HG02623 (cell line): Measurements from ENCODE around the gene BARX1.

Experiments
- ATAC-seq: cut with Tn5 transposase; IDR thresholded peaks from one replicate; pipeline ENCODE4 v1.9.1; 2021; ENCODE audit warnings: moderate library complexity; ENCODE audit not compliant: unreplicated experiment

BARX1 gene

GRCh38 chr9:93929231-93929630, 25.9 kb downstream of the BARX1 start:
- ATAC-seq, result no peak

DNA sequence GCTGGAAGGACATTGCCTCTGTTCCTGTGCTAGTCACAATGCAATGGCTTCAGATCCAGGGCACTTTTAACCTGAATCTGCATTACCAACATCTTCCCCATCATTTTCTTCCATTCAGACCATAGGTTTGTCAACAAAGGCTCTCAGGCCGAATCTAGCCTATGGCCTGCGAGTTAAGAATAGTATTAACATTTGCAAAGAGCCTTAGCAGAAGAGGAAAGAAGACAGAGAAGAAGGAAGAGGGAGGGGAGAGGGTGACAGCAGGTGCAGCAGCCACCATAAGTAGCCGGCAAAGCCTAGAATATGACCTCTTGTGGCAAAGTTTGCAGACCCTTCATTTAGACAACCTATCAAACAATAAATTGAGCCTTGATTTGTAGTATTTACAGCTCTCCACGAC, 32.6 kb downstream of the BARX1 start:
- ATAC-seq, result no peak

DNA sequence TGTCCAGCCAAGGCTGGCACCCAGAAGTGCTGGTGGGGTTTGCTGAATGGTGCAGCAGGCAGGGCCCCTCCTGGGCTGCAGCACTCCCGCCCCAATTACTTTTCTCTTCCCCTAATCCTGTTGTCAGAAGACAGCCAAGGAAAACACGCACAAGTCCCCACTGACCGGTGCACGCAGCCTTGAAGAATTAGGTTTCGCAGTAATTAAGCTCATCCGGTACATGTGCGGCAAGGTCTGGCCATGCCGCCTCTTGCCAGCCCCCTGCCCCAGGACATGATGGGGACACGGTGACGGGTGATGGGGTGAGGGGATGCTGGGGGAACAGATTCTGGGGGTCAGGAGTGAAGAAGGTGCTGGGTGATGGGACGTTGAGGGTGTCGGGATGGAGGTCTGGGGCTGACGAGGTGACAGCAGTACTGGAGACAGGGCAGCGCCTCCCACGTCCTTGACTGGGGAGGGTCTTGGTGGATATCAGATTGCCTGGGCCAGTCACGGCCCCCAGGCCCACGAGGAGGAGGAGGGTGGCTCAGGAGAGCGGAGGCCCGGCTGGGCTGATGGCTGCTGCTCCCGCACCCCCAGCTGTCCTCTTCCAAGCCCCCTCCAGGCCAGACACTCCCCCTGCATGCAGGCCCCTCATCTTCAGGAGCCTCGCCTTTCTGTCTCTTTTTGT, 34.9 kb downstream of the BARX1 start:
- ATAC-seq, result no peak

- ATAC-seq, result no peak
Observed at GRCh38 chr9:93918061-93918460, 37.1 kb downstream of the BARX1 start.

GRCh38 chr9:93917121-93917853, 37.9 kb downstream of the BARX1 start:
- no peak for ATAC-seq

- no peak for ATAC-seq
Observed at GRCh38 chr9:93916358-93916757, 38.8 kb downstream of the BARX1 start.

DNA sequence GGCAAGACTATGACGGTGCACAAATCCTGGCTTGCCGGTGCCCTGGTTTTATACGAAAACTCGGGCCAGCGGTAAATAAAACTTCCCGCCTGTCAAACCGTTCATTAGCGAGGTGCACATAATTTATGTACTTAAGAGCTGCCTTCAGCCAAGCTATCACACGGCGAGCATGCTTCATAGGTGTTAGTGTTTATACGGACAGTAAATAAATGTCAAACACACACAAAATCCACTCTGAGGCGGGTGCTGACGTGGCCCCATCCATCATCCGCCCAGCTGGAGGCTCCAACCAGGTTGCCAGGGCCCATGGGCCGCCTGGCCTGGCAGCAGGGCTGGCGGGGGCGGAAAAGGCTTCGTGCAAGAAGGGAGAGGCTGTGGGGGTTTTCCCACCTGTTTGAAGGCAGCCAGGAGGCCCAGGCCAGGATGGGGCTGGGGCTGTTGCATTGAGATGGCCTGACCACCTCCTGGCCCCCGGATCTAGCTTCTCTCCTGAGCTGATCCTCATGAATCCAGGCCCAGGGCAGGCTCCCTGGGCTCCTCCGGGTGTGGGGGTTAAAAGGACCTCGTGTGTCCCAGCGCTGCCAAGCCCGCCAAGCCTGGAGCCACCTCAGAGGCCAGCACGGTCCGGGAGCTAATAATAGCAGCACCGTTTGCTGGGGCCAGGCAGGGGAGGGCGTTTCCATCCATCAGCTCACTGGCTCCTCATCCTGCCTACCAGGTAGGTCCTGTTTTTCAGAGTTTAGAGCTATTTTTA, 43.2 kb downstream of the BARX1 start:
- no peak for ATAC-seq

DNA sequence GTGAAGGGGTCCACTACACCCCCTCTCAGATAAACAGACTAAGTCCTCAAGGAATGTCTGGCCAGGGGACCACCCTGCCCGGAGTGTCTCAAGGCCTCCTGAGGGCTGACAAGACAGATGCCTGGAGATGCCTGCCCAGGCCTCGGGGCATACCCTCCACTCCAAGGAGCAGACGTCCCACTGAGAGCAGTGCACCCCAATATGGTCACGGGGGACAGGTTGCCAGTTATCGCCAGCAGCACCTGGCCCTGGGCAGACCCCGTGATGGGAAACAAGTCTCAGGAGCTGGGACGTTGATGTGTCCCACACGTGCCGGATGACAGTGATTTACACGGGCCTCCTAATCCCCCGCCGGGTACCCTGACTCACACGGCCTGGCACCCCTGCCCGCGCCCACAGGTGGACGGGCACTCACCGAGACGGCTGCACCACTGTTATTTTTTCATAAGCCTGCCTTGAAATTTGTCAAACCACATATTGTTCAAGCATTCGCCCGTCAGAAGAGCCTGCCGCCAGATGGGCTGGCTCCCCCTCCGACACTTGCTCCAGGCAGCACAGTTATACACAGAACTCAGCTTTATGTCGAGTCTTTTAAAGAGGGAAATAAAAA, 43.9 kb downstream of the BARX1 start:
- no peak for ATAC-seq

GRCh38 chr9:93910598-93910997, 44.6 kb downstream of the BARX1 start:
- no peak for ATAC-seq

DNA sequence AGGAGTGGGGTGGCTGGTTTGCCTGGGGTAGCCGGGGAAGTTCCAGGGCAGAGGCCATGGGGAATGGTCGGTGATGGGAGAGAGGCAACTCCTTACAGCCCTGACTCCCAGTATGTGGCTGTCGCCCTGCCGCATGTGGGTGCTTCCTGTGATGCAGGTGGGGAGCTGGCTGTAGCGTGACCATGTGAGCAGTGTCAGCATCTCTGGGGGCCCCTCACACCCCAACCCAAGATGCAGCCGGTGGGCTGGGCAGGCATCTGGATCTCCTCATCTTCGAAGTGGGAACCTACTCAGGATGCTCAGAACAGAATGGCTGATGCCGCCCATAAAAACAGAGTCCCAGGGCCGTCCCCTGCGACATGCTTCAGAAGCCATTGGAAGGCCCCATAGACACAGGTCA, 45.0 kb downstream of the BARX1 start:
- ATAC-seq, result no peak

- ATAC-seq, result no peak
Observed at GRCh38 chr9:93909242-93909616, 45.9 kb downstream of the BARX1 start.

GRCh38 chr9:93908591-93909241, 46.4 kb downstream of the BARX1 start:
- no peak for ATAC-seq

DNA sequence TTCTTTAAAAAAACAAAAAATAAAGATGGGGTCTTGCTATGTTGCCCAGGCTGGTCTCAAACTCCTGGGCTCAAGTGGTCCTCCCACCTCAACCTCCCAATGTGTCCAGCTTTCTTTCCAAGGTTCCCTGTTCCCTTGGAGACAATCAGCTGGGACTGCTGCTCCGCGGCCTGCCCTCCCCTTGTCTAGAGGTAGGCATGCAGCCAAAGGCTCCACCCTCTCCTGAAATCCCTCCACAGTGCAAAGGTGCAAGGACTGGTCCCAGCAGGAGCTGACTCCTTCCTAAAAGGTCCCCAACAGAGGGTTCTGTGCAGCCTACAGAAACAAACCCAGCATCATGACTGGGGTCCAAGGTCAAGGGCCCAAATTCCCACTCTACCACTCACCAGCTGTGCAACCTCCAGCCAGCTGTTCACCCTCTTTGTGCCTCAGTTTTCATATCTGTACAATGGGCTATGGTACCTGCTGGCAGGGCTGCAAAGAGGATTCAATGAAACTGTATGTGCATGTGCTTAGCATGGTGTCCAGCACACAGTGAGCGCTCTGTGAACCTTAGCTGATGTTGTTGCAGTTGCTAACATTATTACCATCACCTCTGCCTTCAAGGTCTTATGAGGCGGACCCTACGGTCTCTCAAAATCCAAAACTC, 47.5 kb downstream of the BARX1 start:
- ATAC-seq, result no peak

- ATAC-seq, result no peak
Observed at GRCh38 chr9:93906195-93906880, 48.8 kb downstream of the BARX1 start.

- ATAC-seq, result no peak
Observed at GRCh38 chr9:93905473-93906133, 49.6 kb downstream of the BARX1 start.

DNA sequence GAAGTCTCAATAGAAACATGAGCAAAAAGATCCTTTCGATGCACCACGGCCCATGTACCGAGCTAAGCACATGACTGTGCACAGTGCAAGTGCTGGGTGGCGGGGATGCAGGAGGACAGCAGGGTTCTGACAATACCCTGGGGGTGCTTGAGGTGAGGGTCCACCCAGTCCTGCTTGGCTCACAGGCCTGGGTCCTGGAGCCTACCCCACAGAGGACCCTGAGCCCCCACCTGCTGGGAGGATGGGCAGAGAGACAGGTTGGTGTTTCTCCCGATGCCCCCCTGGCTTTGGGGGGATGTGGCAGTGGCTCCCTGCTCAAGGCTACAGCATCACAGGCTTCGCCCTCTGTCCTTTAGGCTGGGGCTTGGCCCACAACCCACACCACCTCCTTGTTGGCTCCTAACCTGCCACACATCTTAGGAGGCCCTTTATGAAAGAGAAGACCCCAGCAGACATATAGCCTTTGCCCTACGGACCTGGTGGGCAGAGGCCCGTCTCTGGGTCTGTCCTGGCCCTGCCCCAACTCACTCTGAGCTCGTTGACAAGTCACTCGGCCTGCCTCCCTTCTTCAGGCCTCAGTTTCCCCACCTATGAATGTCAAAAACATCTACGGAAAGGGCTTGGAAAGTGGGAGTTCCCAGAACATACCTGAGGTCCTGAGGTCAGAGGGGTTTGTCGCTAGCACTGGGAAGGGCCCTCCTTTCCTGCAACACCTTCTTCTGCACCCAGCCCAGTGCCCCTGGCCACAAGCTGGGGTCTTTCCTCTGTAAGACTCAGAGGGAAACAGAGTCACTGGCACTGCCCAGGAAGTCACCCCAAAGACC, 50.3 kb downstream of the BARX1 start:
- no peak for ATAC-seq

DNA sequence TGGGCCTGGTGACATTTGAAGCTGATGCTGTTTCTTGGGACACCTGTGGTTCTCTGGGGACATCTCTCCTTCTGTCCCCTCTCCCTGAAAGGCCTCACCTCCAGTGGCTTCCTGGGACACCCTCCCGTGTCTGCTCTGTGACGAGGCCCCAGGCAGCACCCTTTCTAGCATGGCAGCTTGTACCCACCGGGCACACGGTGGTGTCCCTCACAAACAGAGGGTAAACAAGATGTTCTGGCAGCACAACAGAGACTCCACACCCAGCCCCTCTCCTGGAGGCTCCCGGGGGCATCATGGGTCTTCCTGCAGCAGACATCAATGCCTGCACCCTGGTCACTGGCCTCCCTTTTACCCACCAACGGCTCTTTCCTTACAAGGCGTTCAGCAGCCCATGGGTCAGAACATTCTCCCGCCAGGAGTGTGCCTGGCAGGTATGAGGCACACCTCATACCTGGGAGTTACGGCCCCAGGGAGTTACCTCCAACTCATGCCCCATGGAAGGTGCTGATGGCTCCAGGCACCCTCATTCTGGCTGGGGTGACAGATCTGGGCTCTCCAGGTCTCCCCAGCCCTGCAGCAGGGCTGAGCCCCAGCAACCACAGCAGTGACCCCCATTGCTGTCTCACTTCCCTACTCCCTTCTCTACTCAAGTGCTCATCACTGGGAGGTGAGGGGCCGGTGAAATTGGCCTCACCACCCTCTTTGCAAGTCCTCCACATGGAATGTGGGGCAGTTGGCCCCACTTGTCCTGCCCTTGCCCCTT, 51.1 kb downstream of the BARX1 start:
- no peak for ATAC-seq
